ENCODE data around the gene COX20. TPM values are rescaled to one million over a fixed set of nuclear protein-coding genes. Genes with fewer than 3 reads are reported as not detected.

The COX20 gene
- total and polyA plus RNA-seq, 2 of the 13 experiments (the other 11 are each of a cell fraction or from before 2014, with no cell fraction given): 34.4 to 95.8 TPM

GRCh38 chr1:244834543-244835275 lies 749 bp upstream of the COX20 start (continued):
- TF ChIP-seq CTCF (CRISPR knock-in tag; IDR thresholded peaks at IDR 0.05) (no peak; the same call in 1 of the 2 replicates), JUND (CRISPR knock-in tag; IDR thresholded peaks at IDR 0.05) (no peak), TCF12 (IDR thresholded peaks at IDR 0.05) (no peak), TCF12 (CRISPR knock-in tag; IDR thresholded peaks at IDR 0.05) (peak; percentile 82; the same call in 1 of the 2 replicates), GLI4 (CRISPR knock-in tag; IDR thresholded peaks at IDR 0.05; ENCODE audit: borderline replicate concordance) (no peak), TRAFD1 (CRISPR knock-in tag; IDR thresholded peaks at IDR 0.05; ENCODE audit: borderline replicate concordance) (no peak), POGZ (CRISPR knock-in tag; IDR thresholded peaks at IDR 0.05) (peak; percentile 73), ETV5 (CRISPR knock-in tag; IDR thresholded peaks at IDR 0.05; ENCODE audit: borderline replicate concordance) (peak; percentile 97), ZNF678 (CRISPR knock-in tag; IDR thresholded peaks at IDR 0.05) (peak; percentile 20; the same call in 1 of the 2 replicates), LCORL (IDR thresholded peaks at IDR 0.05) (no peak), LCORL (CRISPR knock-in tag; IDR thresholded peaks at IDR 0.05) (peak; percentile 49; the same call in 1 of the 2 replicates), KMT2B (CRISPR knock-in tag; IDR thresholded peaks at IDR 0.05) (no peak; the same call in 1 of the 2 replicates), ATF6 (CRISPR knock-in tag; conservative IDR thresholded peaks at IDR 0.05) (no peak), ZNF713 (CRISPR knock-in tag; IDR thresholded peaks at IDR 0.05) (no peak), MBNL3 (CRISPR knock-in tag; conservative IDR thresholded peaks at IDR 0.05) (no peak), RNF2 (conservative IDR thresholded peaks at IDR 0.05; ENCODE audit: low read depth) (peak; percentile 61; the same call in 1 of the 2 replicates), ZEB1 (IDR thresholded peaks at IDR 0.05; ENCODE audit: insufficient replicate concordance, low read depth) (peak; percentile 74), ZBTB7A (CRISPR knock-in tag; IDR thresholded peaks at IDR 0.05) (peak; percentile 99), ARID2 (CRISPR knock-in tag; IDR thresholded peaks at IDR 0.05; ENCODE audit: borderline replicate concordance) (no peak), GMEB1 (CRISPR knock-in tag; IDR thresholded peaks at IDR 0.05; ENCODE audit: borderline replicate concordance) (peak; percentile 77; the same call in 1 of the 2 replicates), ELF1 (CRISPR knock-in tag; IDR thresholded peaks at IDR 0.05) (peak; percentile 87), ZFP90 (CRISPR knock-in tag; IDR thresholded peaks at IDR 0.05; ENCODE audit: borderline replicate concordance) (peak; percentile 72), REL (CRISPR knock-in tag; conservative IDR thresholded peaks at IDR 0.05) (no peak), ZNF333 (CRISPR knock-in tag; IDR thresholded peaks at IDR 0.05; ENCODE audit: borderline replicate concordance) (0 out of 2 replicates have a peak, but pooled peaks have one; percentile 25)

Measured in HepG2 (cell line).